Measurements from ENCODE around the gene SDHC.

SDHC gene

DNA sequence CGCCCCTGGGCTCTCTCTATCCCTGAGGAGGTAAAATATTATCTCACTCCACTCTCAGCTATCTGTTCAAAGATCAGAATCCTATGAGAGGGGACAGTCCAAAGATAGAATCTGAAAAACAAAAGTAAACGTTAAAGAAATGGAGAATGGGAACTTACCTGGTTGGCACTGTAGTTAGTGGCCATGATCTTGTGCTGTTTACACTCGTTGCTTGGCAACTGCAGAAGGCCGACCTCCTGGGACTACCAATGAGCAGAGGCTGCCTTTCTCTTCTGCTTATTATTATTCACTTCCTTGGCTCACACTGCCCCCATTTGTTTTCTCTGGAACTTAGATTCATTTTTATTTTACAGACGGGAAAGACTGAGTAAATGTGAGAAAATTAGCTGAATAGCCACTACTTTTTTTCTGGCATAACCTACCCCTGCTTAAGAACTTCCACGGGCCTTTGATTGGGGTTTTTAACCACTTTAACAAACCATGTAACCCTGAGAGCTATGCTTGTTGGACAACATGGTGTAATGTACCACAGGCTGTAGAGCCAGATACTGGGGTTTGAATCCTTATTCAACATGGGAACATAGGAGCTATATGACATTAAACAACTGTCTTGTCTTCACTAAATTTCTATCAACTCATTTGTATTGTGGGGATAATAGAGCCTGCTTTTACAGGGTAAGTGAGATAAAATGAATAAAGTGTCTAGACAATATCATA, 53.7 kb downstream of the SDHC start, which contains the start of gene CFAP126:
Gene CFAP126 (minus strand): TSS at position 193 of the 717 bp plus-strand sequence. CDS start 8 bp downstream, at position 185.
- Histone ChIP-seq H3K27me3 (ENCODE audit: insufficient read depth, low read depth) (no peaks in the 10 kb centered on the region), H3K79me2 (ENCODE audit: insufficient read depth, low read depth) (no peaks in the 10 kb centered on the region), H3K4me3 (IDR thresholded peaks at IDR 0.05; ENCODE audit: insufficient read depth, low read depth, low read length) (no peak within 1 kb of the TSS), H4K20me1 (ENCODE audit: insufficient read depth) (no peaks in the 10 kb centered on the region), H3K27ac (no peak within 1 kb of the TSS), H2AFZ (ENCODE audit: low read depth) (no peak within 1 kb of the TSS), H3K36me3 (ENCODE audit: insufficient read depth) (no peaks in the 10 kb centered on the region), H3K9ac (no peak within 1 kb of the TSS), H3K4me1 (ENCODE audit: low read depth, poor library complexity, severe bottlenecking) (no peaks in the 10 kb centered on the region), H3K4me2 (no peak within 1 kb of the TSS)
- TF ChIP-seq, protein P1, sequence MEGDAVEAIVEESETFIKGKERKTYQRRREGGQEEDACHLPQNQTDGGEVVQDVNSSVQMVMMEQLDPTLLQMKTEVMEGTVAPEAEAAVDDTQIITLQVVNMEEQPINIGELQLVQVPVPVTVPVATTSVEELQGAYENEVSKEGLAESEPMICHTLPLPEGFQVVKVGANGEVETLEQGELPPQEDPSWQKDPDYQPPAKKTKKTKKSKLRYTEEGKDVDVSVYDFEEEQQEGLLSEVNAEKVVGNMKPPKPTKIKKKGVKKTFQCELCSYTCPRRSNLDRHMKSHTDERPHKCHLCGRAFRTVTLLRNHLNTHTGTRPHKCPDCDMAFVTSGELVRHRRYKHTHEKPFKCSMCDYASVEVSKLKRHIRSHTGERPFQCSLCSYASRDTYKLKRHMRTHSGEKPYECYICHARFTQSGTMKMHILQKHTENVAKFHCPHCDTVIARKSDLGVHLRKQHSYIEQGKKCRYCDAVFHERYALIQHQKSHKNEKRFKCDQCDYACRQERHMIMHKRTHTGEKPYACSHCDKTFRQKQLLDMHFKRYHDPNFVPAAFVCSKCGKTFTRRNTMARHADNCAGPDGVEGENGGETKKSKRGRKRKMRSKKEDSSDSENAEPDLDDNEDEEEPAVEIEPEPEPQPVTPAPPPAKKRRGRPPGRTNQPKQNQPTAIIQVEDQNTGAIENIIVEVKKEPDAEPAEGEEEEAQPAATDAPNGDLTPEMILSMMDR (conservative IDR thresholded peaks at IDR 0.05; ENCODE audit: low read depth, low read length) = 0 out of 2 replicates have a peak, but pooled peaks have one; percentile 22

- no peaks in the 10 kb centered on the region for H4K20me1 ChIP-seq (ENCODE audit: insufficient read depth)
- H3K27ac ChIP-seq = no peak overlapping the region
- no peak overlapping the region for H3K4me2 ChIP-seq
- no peaks in the 10 kb centered on the region for H3K4me1 ChIP-seq (ENCODE audit: low read depth, poor library complexity, severe bottlenecking)
- H3K27me3 ChIP-seq (ENCODE audit: insufficient read depth, low read depth) = no peaks in the 10 kb centered on the region
- H3K9ac ChIP-seq = no peak overlapping the region
- no peaks in the 10 kb centered on the region for H3K36me3 ChIP-seq (ENCODE audit: insufficient read depth)
- H3K79me2 ChIP-seq (ENCODE audit: insufficient read depth, low read depth) = no peaks in the 10 kb centered on the region
- no peak overlapping the region for H2AFZ ChIP-seq (ENCODE audit: low read depth)
- no peak overlapping the region for H3K4me3 ChIP-seq (IDR thresholded peaks at IDR 0.05; ENCODE audit: insufficient read depth, low read depth, low read length)
- TF ChIP-seq, protein P1 (conservative IDR thresholded peaks at IDR 0.05; ENCODE audit: low read depth, low read length) = no peak
Observed at GRCh38 chr1:161373442-161373841, 59.3 kb downstream of the SDHC start.

DNA sequence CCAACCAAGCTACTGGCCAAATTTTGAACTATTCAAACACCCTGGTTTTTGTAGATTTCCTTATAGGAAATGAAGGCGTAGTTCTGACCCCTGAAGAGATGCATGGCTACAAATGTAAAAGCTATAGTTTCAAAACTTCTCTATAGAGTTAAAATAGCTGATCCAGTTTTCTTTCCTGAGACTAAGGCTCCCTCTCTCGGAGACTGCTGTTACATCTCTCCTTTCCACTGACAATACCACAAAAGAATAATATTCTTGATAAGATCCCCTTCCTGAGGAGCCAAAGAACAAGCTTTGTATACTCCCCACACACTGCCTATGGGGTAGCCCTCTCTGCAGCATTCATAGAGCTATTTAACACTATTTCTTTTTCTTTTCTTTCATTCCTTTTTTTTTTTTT, 60.2 kb downstream of the SDHC start:
- Histone ChIP-seq H3K4me3 (IDR thresholded peaks at IDR 0.05; ENCODE audit: insufficient read depth, low read depth, low read length) (no peak overlapping the region), H3K36me3 (ENCODE audit: insufficient read depth) (no peaks in the 10 kb centered on the region), H2AFZ (ENCODE audit: low read depth) (no peak overlapping the region), H3K9ac (no peak overlapping the region), H3K4me2 (no peak overlapping the region), H3K79me2 (ENCODE audit: insufficient read depth, low read depth) (no peaks in the 10 kb centered on the region), H3K27ac (no peak overlapping the region), H3K27me3 (ENCODE audit: insufficient read depth, low read depth) (no peaks in the 10 kb centered on the region), H4K20me1 (ENCODE audit: insufficient read depth) (no peaks in the 10 kb centered on the region), H3K4me1 (ENCODE audit: low read depth, poor library complexity, severe bottlenecking) (no peaks in the 10 kb centered on the region)
- TF ChIP-seq, protein P1 (conservative IDR thresholded peaks at IDR 0.05; ENCODE audit: low read depth, low read length) = no peak

GRCh38 chr1:161378014-161378413, 63.8 kb downstream of the SDHC start:
- Histone ChIP-seq H4K20me1 (ENCODE audit: insufficient read depth) (no peaks in the 10 kb centered on the region), H3K36me3 (ENCODE audit: insufficient read depth) (no peaks in the 10 kb centered on the region), H3K27ac (no peak overlapping the region), H3K27me3 (ENCODE audit: insufficient read depth, low read depth) (no peaks in the 10 kb centered on the region), H3K4me3 (IDR thresholded peaks at IDR 0.05; ENCODE audit: insufficient read depth, low read depth, low read length) (no peak overlapping the region), H3K4me1 (ENCODE audit: low read depth, poor library complexity, severe bottlenecking) (peaks cover 3% of the 10 kb centered on the region), H3K4me2 (no peak overlapping the region), H3K9ac (no peak overlapping the region), H3K79me2 (ENCODE audit: insufficient read depth, low read depth) (no peaks in the 10 kb centered on the region), H2AFZ (ENCODE audit: low read depth) (no peak overlapping the region)
- TF ChIP-seq, protein P1 (conservative IDR thresholded peaks at IDR 0.05; ENCODE audit: low read depth, low read length) = no peak

Measured in KMS-11 (cell line).